Mammary epithelial cell (primary cell): Measurements from ENCODE around the gene TUBGCP2.

Experiments used
- EZH2 ChIP-seq: IDR thresholded peaks from 2 replicates; pipeline ENCODE4 v1.6.1; 2012; ENCODE audit warnings: low read length, inconsistent platforms, borderline replicate concordance
- TF ChIP-seq, protein P1 (sequence below), 2 donors: IDR thresholded peaks in 1 of 2; conservative IDR thresholded peaks in 1 of 2; 2 replicates each; pipeline ENCODE4 v1.5.1; 2011 to 2012; ENCODE audit warnings: inconsistent platforms in 2 of 2, low read length in 2 of 2, mild to moderate bottlenecking in 2 of 2, control low read depth in 1 of 2, low read depth in 1 of 2; ENCODE audit not compliant: insufficient read depth in 1 of 2; ENCODE audit errors: extremely low read depth in 1 of 2

DNA sequence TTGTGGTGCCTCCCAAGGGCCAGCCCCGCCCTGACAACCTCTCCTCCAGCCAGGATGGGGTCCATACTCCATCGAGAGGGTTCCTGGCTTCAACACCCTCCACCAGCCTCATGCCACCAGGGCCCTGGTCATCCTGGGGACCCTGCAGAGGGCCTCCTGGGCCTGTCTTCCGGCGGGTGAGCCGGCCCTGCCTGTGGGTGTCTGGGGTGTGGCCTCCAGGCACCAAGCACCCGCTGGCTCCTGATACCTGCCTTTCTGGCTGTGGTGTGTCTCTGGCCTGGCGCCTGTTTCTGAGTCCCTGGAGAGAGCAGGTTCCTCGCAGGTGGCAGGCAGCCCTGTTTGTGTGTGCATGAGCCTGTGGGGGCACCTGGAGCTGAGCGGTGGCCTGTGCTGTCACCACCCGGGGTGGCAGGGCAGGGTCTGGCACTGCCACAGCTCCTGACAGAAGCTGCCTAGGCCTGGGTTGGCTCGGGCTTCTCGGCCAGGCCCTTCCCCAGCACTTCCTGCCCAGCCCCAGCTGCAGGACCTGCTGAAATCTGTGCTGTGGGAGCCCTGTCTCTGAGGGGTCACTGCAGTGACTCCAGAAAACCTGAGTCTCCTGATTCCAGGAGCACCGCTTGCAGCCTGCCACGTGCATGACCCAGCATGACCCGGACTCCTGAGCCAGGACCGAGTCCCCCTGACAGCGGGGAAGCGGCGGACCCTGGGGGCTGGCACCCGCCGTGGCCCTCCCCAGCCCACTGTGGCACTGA, 50.4 kb downstream of the TUBGCP2 start:
- no peak for TF ChIP-seq EZH2
- TF ChIP-seq, protein P1, sequence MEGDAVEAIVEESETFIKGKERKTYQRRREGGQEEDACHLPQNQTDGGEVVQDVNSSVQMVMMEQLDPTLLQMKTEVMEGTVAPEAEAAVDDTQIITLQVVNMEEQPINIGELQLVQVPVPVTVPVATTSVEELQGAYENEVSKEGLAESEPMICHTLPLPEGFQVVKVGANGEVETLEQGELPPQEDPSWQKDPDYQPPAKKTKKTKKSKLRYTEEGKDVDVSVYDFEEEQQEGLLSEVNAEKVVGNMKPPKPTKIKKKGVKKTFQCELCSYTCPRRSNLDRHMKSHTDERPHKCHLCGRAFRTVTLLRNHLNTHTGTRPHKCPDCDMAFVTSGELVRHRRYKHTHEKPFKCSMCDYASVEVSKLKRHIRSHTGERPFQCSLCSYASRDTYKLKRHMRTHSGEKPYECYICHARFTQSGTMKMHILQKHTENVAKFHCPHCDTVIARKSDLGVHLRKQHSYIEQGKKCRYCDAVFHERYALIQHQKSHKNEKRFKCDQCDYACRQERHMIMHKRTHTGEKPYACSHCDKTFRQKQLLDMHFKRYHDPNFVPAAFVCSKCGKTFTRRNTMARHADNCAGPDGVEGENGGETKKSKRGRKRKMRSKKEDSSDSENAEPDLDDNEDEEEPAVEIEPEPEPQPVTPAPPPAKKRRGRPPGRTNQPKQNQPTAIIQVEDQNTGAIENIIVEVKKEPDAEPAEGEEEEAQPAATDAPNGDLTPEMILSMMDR (conservative IDR thresholded peaks at IDR 0.05 in 1 of 2, IDR thresholded peaks at IDR 0.05 in 1 of 2; ENCODE audit: extremely low read depth in 1 of 2, insufficient read depth in 1 of 2, low read depth in 1 of 2, low read length in 2 of 2): no peak
